Activated CD8-positive, alpha-beta memory T cell treated with anti-CD3 and anti-CD28 coated beads, Interleukin-2, amount 50 U/mL, for 4 hours (primary cell): ENCODE data around the gene CLOCK.

ENCODE experiments used
- DNase-seq: peaks from one replicate; pipeline ENCODE4 v3.0.0-alpha.2; 2020

CLOCK gene

DNA sequence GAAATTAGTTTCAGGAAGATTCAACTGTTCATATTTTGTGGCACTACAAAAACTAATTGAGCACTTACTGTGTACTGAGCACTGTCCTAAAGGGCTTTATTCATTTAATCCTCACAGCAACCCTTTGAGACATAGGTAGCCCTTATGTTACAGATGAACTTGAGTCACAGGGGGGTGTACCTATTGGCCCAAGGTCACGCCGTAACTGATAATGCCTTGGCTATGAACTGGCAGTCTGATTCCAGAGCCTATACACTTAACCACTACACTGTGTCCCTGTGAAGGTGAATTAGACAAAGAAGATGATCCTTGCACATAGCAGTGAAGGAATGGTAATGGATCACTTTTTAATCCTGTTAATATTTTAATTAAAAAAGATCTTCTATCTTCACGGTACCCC, 138.9 kb downstream of the CLOCK start:
- DNase-seq = no peak

GRCh38 chr4:55407119-55407518, 139.6 kb downstream of the CLOCK start:
- DNase-seq = no peak

- DNase-seq = no peak
Observed at GRCh38 chr4:55406545-55406944, 140.2 kb downstream of the CLOCK start.

- DNase-seq = no peak
Observed at GRCh38 chr4:55405073-55405472, 141.6 kb downstream of the CLOCK start.

DNA sequence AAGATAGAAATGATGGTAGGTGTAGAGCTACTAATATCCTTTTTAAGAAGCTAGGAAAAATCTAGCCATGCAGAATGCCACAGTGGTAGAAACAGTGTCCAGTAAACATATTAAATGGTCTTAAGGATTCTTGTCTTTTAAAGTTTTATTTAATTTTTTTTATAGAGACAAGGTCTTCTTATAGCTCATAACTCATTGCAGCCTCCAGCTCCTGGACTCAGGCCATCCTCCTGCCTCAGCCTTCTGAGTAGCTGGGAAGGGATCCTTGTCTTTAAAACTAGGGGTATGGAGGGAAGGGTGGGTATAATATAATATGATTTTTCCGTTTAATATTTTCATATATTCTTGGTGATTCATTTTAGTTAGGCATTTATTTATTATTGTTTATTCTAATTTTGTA, 147.1 kb downstream of the CLOCK start:
- DNase-seq = no peak

GRCh38 chr4:55398966-55399365, 147.7 kb downstream of the CLOCK start:
- no peak for DNase-seq

- no peak for DNase-seq
Observed at GRCh38 chr4:55398461-55398860, 148.2 kb downstream of the CLOCK start.

DNA sequence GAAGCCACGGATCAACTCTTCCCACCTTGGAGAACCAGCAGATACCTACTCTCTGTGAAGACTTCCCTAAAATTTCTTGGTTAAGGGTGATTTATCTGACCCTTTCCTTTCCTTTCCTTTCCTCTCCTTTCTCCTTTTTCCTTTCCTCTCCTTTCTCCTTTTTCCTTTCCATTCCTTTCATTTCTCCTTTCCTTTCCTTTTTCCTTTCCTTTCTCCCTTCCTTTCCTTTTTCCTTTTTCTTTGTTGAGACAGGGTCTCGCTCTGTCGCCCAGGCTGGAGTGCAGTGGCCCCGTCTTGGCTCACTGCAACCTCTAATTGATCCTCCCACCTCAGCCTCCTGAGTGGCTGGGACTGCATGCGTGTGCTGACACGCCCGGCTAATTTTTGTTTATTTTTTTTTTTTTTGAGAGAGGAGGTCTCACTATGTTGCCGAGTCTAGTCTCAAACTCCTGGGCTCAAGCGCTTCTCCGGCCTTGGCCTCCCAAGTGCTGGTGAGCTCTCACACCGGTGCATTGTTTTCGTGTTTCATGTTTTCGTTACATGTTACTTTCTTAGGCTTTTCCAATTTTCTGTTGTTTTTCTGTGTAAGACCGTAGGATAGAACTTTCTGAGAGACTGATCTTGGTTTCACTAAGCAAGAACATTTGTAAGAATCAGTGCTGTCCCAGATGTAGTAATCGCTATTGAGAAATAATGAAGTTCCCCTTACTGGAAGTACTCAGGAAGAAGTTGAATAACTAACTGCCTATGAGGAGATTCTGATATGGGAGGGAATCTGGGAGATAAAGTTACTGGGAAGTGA, 149.0 kb downstream of the CLOCK start:
- DNase-seq = no peak

- DNase-seq = no peak
Observed at GRCh38 chr4:55397126-55397436, 149.6 kb downstream of the CLOCK start.

DNA sequence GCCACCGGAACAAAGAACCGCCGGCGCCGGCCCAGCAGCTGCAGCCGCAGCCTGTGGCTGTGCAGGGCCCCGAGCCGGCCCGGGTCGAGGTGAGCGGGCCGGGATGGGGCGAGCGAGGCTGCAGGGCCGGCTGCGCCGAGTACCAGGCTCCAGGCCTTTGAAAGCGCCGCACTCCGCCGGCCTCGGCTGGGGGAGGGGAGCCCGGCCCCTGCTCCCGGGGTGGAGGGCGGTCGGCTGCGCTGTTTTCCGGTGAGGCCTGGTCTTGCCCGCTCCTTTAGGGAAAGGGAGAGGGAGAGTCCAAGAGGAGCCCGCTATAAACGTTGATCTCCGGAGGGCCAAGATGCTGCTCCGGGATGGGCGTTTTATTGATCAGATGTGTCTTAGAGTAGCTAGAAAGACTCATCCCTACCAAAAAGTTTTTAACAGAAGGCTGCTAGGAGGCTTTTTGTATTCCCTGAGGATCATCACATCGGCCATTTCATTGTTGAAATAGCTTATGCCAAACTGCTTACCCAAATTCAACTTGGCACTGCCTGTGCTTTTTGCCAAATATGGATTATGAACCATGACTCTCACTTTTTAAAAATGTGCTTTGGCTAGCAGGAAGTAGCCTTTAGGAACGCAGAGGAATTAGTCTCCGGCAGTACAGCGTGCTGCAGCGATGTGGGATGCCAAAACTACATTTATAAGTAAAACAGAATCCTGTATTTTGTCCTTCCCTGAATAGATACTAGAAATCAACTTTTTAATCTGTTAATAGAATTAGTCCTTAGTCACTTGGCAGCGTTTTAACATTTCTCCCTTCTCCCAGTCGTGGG, 150.2 kb downstream of the CLOCK start:
- peak; percentile 27 for DNase-seq

GRCh38 chr4:55395529-55396307, 151.0 kb downstream of the CLOCK start, which contains the start of gene TMEM165:
Gene TMEM165 (plus strand): TSS chr4:55395957. CDS start chr4:55396190, 233 bp downstream.
- peak; percentile 90 for DNase-seq

- no peak for DNase-seq
Observed at GRCh38 chr4:55395218-55395528, 151.5 kb downstream of the CLOCK start.

DNA sequence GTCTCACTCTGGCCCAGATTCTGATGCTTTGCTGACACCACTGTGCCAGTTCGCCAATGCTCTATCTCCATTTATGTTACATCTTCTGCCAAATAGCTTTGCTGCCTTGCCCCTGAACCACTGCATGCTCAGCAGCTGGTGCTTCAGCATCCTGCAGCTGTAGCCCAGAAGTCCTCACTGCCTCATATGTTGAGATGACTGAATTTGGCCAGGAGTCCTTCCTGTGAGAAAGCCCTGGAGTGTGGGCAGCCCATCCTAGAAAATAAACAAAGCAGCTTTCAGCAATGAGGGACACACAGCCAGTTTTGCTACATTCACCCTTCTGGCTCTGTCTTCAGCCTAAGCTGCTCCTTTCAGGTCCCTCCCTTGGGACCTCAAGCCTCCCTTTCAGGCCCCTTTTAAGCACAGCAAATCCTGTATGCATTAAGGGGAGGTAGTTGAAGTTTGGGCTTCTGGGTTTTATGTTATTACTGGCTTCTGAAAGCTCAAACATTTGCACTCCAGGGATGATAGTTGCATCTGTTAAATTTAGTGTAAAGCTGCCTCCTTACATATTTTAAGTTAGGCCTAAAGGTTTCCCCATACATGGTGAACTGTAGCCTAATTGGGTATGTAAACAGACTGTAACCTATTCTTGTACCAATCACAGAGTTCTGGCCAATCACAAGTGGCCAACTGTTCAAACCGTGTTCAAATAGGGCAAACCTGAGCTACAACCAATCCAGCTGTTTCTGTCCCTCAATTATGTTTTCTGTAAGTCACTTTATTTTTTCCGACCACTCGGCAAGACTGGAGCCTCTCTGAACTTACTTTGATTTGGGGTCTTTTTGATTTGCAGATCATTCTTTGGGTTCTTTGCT, 153.0 kb downstream of the CLOCK start:
- no peak for DNase-seq

DNA sequence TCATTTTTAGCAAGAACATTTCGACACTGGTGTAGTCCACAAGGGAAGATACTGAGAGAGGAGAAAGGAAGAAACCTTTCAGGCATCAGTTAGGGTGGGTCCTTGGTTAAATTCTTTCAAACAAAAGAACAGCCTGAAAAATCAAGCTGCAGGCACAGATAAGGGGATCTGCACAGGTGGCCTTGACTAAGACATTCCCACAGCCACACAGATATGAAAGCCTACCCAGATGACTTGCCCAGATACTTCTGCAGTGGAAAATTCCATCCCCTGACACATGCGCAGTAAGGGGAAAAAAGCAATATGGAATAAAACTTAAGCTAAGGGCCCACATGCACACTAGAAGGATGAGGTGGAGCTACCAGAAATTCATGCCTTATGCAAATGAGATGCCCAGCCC, 159.9 kb downstream of the CLOCK start:
- DNase-seq = no peak

DNA sequence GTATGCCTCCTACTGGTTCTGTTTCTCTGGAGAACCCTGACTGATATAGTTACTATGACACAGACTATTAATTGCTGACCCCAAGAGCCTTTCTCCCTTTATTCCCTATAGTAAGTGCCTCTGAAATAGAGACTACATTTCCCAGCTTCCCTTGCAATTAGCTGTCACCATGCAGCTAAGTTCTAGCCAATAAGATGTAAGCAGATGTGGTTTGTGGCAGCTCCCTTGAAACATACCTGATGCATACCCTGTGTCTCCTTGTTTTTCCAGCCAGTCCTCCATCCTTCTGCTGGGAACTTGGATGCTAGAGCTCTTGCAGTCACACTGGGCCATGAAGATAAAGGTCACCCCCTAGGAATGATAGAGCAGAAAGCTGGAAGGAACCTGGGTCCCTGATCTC, 160.6 kb downstream of the CLOCK start:
- DNase-seq = no peak

DNA sequence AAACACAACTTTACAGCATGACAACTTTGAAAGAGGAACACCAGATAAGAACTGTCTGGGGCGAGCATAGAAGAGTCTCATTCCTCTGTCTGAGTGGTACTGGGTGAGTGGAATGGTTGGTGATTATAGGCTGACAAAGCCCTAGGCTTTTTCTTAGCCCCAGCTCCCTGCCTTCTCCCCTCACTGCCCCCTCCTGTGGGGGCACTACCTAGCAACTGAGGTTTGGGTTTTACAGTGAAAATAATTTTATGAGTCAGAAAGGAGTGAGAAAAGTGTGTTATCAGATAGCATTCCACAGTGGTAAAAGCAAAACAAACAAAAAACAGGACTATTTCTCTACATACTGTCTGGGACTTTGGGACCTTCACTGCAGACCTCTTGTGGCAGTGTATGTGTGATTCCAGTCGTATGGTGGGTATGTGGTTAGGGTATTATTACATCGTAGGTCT, 161.5 kb downstream of the CLOCK start:
- DNase-seq = no peak

GRCh38 chr4:55382488-55383003, 164.2 kb downstream of the CLOCK start:
- DNase-seq = no peak

DNA sequence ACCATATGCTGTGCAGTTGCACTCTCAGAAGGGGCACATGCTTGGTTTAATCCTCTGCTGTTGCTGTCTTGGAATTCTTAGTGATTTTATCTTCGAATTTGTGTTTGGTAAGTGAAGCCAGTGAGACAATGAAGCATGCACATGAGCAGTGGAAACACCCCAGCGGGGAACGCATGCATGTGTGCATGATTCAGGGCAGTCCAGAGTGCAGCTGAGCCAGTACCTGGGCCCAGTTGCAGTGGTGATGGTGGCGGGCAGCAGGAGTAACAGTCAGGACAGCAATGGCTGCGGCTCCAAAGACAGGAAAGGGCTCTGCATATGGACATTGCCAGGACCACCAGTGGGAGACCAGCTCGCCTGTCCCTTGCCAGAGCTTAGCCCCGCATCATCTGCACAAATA, 165.2 kb downstream of the CLOCK start:
- DNase-seq = no peak

GRCh38 chr4:55380576-55380975, 166.1 kb downstream of the CLOCK start:
- DNase-seq = no peak

DNA sequence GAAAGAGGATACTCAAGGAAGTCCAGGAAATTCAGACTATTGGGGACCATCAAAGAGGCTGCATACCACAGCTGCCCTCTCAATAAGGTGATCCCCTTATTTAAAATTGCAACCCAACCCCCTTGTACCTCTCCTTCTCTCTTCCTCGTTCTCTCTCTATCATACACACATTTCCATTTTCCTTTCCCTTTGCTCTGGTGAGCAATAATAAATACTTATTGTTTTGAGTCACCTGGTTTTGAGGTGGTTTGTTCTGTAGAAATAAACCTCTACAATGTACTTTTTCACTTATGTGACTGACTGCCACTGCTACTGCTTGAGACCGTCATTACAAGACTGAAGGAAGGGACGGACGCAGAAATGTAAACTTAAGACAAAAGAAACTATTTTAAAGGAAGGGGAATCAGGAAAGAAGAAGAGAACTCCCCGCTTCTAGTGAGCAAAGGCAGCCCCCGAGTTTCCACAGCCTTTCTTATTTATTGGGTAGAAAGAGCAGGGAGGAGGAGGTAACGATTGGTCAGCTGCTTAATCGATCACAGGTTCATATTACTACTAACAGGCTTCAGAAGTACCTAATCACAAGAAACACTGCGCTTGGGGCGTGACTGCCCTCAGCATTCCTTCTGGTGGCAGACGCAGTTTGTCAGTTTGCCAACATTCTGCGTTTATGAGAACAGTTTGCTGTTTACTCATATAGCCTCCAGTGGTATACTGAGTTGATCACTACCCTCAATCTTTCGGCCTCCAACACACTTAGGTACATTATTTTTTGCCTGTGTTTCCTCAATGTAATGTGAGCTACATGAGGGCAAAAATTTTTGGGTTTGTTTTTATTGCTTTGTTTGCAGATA, 167.9 kb downstream of the CLOCK start:
- DNase-seq = no peak
